GM23248 (cell line): ENCODE measurements around the gene SLC25A10. TPM values are rescaled to one million over a fixed set of nuclear protein-coding genes. Genes with fewer than 3 reads are reported as not detected.

Experiments
- DNase-seq: peaks from one replicate; pipeline ENCODE4 v3.0.0-alpha.2; 2015
- H2AFZ ChIP-seq: fragments of 200-600 bp; sonication (generic); 2 replicates; pipeline ENCODE4 v1.6.1; 2016; ENCODE audit warnings: antibody characterized with exemption
- H3F3A ChIP-seq: fragments of 200-600 bp; sonication (generic); 2 replicates; pipeline ENCODE4 v1.6.1; 2016; ENCODE audit warnings: mild to moderate bottlenecking, antibody characterized with exemption, mixed run types; ENCODE audit not compliant: insufficient read depth
- H3K27ac ChIP-seq: fragments of 200-600 bp; sonication (generic); 2 replicates; pipeline ENCODE4 v1.5.1; 2016; ENCODE audit warnings: mild to moderate bottlenecking
- H3K27me3 ChIP-seq: fragments of 200-600 bp; sonication (generic); replicated peaks from 2 replicates; pipeline ENCODE4 v1.6.1; 2016; ENCODE audit warnings: mild to moderate bottlenecking; ENCODE audit not compliant: insufficient read depth
- H3K36me3 ChIP-seq: fragments of 200-600 bp; sonication (generic); 2 replicates; pipeline ENCODE4 v1.6.1; 2016; ENCODE audit warnings: low read depth, mild to moderate bottlenecking
- H3K4me1 ChIP-seq: fragments of 200-600 bp; sonication (generic); 2 replicates; pipeline ENCODE4 v1.6.1; 2016; ENCODE audit warnings: mild to moderate bottlenecking; ENCODE audit not compliant: insufficient read depth
- H3K4me2 ChIP-seq: fragments of 200-600 bp; sonication (generic); one replicate; pipeline ENCODE4 v1.6.1; 2016; ENCODE audit warnings: mild to moderate bottlenecking; ENCODE audit not compliant: unreplicated experiment
- H3K4me3 ChIP-seq: fragments of 200-600 bp; sonication (generic); 2 replicates; pipeline ENCODE4 v1.5.1; 2016; ENCODE audit warnings: mild to moderate bottlenecking
- H3K79me2 ChIP-seq: fragments of 200-600 bp; sonication (generic); 2 replicates; pipeline ENCODE4 v1.6.1; 2016; ENCODE audit warnings: mild to moderate bottlenecking; ENCODE audit not compliant: insufficient read depth
- H3K9ac ChIP-seq: fragments of 200-600 bp; sonication (generic); 2 replicates; pipeline ENCODE4 v1.6.1; 2016; ENCODE audit warnings: mild to moderate bottlenecking
- H3K9me2 ChIP-seq: fragments of 200-600 bp; sonication (generic); 2 replicates; pipeline ENCODE4 v1.6.1; 2016; ENCODE audit warnings: mixed run types, mild to moderate bottlenecking, moderate library complexity; ENCODE audit not compliant: insufficient read depth
- H3K9me3 ChIP-seq: fragments of 200-600 bp; sonication (generic); one replicate; pipeline ENCODE4 v1.6.1; 2017; ENCODE audit warnings: low read depth
- H4K20me1 ChIP-seq: fragments of 200-600 bp; sonication (generic); 2 replicates; pipeline ENCODE4 v1.6.0; 2016; ENCODE audit not compliant: insufficient read depth
- EZH2 ChIP-seq: fragments of 200-600 bp; sonication (generic); IDR thresholded peaks from 2 replicates; pipeline ENCODE4 v1.6.1; 2018; ENCODE audit warnings: antibody characterized with exemption, mild to moderate bottlenecking; ENCODE audit not compliant: insufficient read depth, poor library complexity, severe bottlenecking
- EZH2phosphoT487 ChIP-seq: fragments of 200-600 bp; sonication (generic); IDR thresholded peaks from 2 replicates; pipeline ENCODE4 v1.6.1; 2018; ENCODE audit warnings: antibody characterized with exemption, moderate library complexity, mild to moderate bottlenecking, low read depth; ENCODE audit not compliant: insufficient read depth
- WGBS, 2 experiments: methylation state at CpG; one replicate each; pipeline ENCODE4 v1.1.6; 2015 to 2017; ENCODE audit warnings: low lambda C conversion rate in 2 of 2, low coverage in 1 of 2; ENCODE audit errors: missing lambda C conversion rate in 2 of 2; 5-methylcytosine and 5-hydroxymethylcytosine counted together
- in situ Hi-C: fragments of 300-500 bp; cut with MboI; formaldehyde crosslinking; loops from 2 replicates; pipeline ENCODE4 v1.15.0; 2020
- polyA plus RNA-seq: library from polyadenylated mRNA; unstranded; fragments of >200 nt; fragmentation: Nextera tagmentation; extraction: Ambion mirVana; gene quantifications from 2 replicates; pipeline ENCODE4 v1.2.1, GENCODE V29; 2016
- total RNA-seq: library from RNA; depleted of rRNA; stranded (reverse); fragments of >200 nt; shearing (Covaris generic); gene quantifications from 2 replicates; pipeline ENCODE4 v1.2.3, GENCODE V29; 2014

SLC25A10 gene
- total and polyA plus RNA-seq, 2 experiments from 2014 or later = 12.5 to 16.9 TPM

- Histone ChIP-seq H4K20me1 (no peaks in the 10 kb centered on the region), H3K4me3 (no peak overlapping the region), H3F3A (no peaks in the 10 kb centered on the region), H3K36me3 (no peaks in the 10 kb centered on the region), H3K4me2 (no peak overlapping the region), H3K79me2 (no peaks in the 10 kb centered on the region), H3K27me3 (0 out of 2 replicates have a peak, but pooled peaks cover 4% of the 10 kb centered on the region), H3K9ac (no peak overlapping the region), H3K27ac (no peak overlapping the region), H3K4me1 (no peaks in the 10 kb centered on the region), H2AFZ (no peak overlapping the region), H3K9me2 (no peaks in the 10 kb centered on the region), H3K9me3 (no peaks in the 10 kb centered on the region)
- no peak for DNase-seq
- TF ChIP-seq EZH2phosphoT487 (no peak), EZH2 (no peak)
- 90% methylated on average over 33 of the region's 33 CpGs for WGBS, 2 experiments
- in situ Hi-C loops = no loop called here
Observed at GRCh38 chr17:81719410-81720266, 7.6 kb downstream of the SLC25A10 start.

- Histone ChIP-seq H3F3A (no peaks in the 10 kb centered on the region), H3K79me2 (no peaks in the 10 kb centered on the region), H3K9me3 (no peaks in the 10 kb centered on the region), H4K20me1 (no peaks in the 10 kb centered on the region), H3K9ac (no peak overlapping the region), H3K4me3 (no peak overlapping the region), H3K27me3 (0 out of 2 replicates have a peak, but pooled peaks cover 4% of the 10 kb centered on the region), H2AFZ (no peak overlapping the region), H3K27ac (no peak overlapping the region), H3K4me1 (no peaks in the 10 kb centered on the region), H3K36me3 (no peaks in the 10 kb centered on the region), H3K9me2 (no peaks in the 10 kb centered on the region), H3K4me2 (no peak overlapping the region)
- no peak for DNase-seq
- WGBS, 2 experiments = 86 to 87% methylated on average over 26 to 33 of the region's 33 CpGs
- TF ChIP-seq EZH2 = no peak
- TF ChIP-seq EZH2phosphoT487 = no peak
- in situ Hi-C loops = no loop called here
Observed at GRCh38 chr17:81720267-81721071, 8.4 kb downstream of the SLC25A10 start.

- Histone ChIP-seq H3K36me3 (no peaks in the 10 kb centered on the region), H3F3A (no peaks in the 10 kb centered on the region), H3K9ac (no peak overlapping the region), H4K20me1 (no peaks in the 10 kb centered on the region), H3K4me3 (no peak overlapping the region), H3K27ac (no peak overlapping the region), H3K4me1 (no peaks in the 10 kb centered on the region), H3K27me3 (0 out of 2 replicates have a peak, but pooled peaks cover 4% of the 10 kb centered on the region), H3K4me2 (no peak overlapping the region), H2AFZ (no peak overlapping the region), H3K9me3 (no peaks in the 10 kb centered on the region), H3K9me2 (no peaks in the 10 kb centered on the region), H3K79me2 (no peaks in the 10 kb centered on the region)
- WGBS, 2 experiments = 45 to 55% methylated on average over 8 to 10 of the region's 10 CpGs
- peak; percentile 45 for DNase-seq
- in situ Hi-C loops = no loop called here
- TF ChIP-seq EZH2phosphoT487 (no peak), EZH2 (no peak)
Observed at GRCh38 chr17:81722184-81723120, 10.4 kb downstream of the SLC25A10 start.
